GM12891 (cell line): Measurements from ENCODE around the gene FRMPD4.

Source experiments
- PAX5 ChIP-seq: IDR thresholded peaks from 2 replicates; pipeline ENCODE4 v1.6.1; 2011; ENCODE audit warnings: low read length, moderate library complexity, mild to moderate bottlenecking; ENCODE audit not compliant: insufficient read depth, severe bottlenecking
- POLR2A ChIP-seq: IDR thresholded peaks from 2 replicates; pipeline ENCODE4 v1.6.1; 2011; ENCODE audit warnings: low read depth, low read length, control low read depth
- POLR2AphosphoS5 ChIP-seq: IDR thresholded peaks from 2 replicates; pipeline ENCODE4 v1.6.1; 2011; ENCODE audit warnings: low read depth, low read length, control low read depth
- POU2F2 ChIP-seq: IDR thresholded peaks from 2 replicates; pipeline ENCODE4 v1.6.1; 2011; ENCODE audit warnings: low read depth, mild to moderate bottlenecking, control low read depth, low read length, moderate library complexity
- TAF1 ChIP-seq: IDR thresholded peaks from 2 replicates; pipeline ENCODE4 v1.6.1; 2011; ENCODE audit warnings: low read depth, low read length, control low read depth

- TF ChIP-seq POLR2AphosphoS5 (no peak), POLR2A (no peak), TAF1 (no peak), POU2F2 (no peak), PAX5 (no peak)
Observed at GRCh38 chrX:12711435-12712040, 573.3 kb downstream of the FRMPD4 start.
